ENCODE results near the gene RRP8. TPM values are rescaled to one million over a fixed set of nuclear protein-coding genes. Genes with fewer than 3 reads are reported as not detected.

RRP8 gene
- total RNA-seq, 1 experiment from 2014 or later, result 17.8 TPM

DNA sequence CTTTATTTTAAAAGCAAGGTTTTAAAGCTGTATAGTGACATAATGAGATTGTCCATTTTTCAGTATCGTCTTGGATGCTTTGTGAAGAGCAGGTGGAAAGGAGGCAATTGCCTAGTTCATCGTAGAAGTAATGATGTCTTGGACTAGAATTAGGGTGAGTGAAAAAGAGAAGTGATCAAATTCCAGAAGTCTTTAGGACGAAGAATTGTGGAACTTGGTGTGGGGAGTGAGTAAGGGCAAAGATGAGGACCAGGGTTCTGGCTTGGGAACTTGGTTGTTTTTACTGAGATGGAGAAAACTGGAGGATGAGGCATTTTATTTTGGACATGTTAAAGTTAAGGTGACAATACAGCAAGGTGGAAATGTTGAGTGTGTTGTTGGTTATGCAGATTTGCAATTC lies 1.4 kb upstream of the RRP8 start:
- peaks cover 88% of the 10 kb centered on the region for H3K79me2 ChIP-seq (ENCODE audit: insufficient read depth, low read length)
- RAD21 ChIA-PET (ENCODE audit: low non-redundant PET in 1 of 2, low total read pairs in 2 of 2, uncharacterized antibody in 2 of 2, unreplicated experiment in 2 of 2), result no interaction called here
- no peak overlapping the region for H2AFZ ChIP-seq (ENCODE audit: low read depth, low read length, poor library complexity, severe bottlenecking)
- no peak for TF ChIP-seq ZFX (IDR thresholded peaks at IDR 0.05)
- no peak for TF ChIP-seq SIN3A (IDR thresholded peaks at IDR 0.05; ENCODE audit: low read depth)
- TF ChIP-seq ZBTB33 (IDR thresholded peaks at IDR 0.05; ENCODE audit: extremely low read depth, insufficient replicate concordance, low read length), result no peak
- no peak for TF ChIP-seq CBX3 (IDR thresholded peaks at IDR 0.05; ENCODE audit: low read depth)
- TF ChIP-seq EZH2 (IDR thresholded peaks at IDR 0.05), result no peak
- CTCF ChIA-PET, result interaction anchor here (0.9 to 1.4 kb wide), 3 partner anchors 74 to 226 kb away, joined by 3 to 4 read pairs (median 3); partner anchors contain the start of gene MRPL17
- H3K9me2 ChIP-seq (ENCODE audit: insufficient read depth), result no peaks in the 10 kb centered on the region
- H3K4me3 ChIP-seq (replicated peaks in 1 of 2; ENCODE audit: low read depth in 1 of 2, low read length in 2 of 2), result peak overlapping the region; percentile 81 to 96
- peak overlapping the region; percentile 90 for H3K9ac ChIP-seq (ENCODE audit: low read length)
- DNase-seq (ENCODE audit: low read depth, low spot score) (no peak), ATAC-seq (no peak)
- intact Hi-C loops (cut with micrococcal nuclease), result loop anchor here (1.0 to 5.0 kb wide), 4 partner anchors 72 to 225 kb away; partner anchors contain the start of genes ARFIP2, MRPL17 and TIMM10B
- no TSS peak for BruUV-seq (replicated peaks)
- H3K27me3 ChIP-seq (ENCODE audit: insufficient read depth, low read length), result no peaks in the 10 kb centered on the region
- H3K9me3 ChIP-seq (ENCODE audit: control insufficient read depth in 1 of 2, insufficient read depth in 1 of 2, low read depth in 1 of 2, low read length in 2 of 2), result no peaks in the 10 kb centered on the region
- H3K4me2 ChIP-seq (ENCODE audit: low read length), result peak overlapping the region; percentile 88
- H3K36me3 ChIP-seq (ENCODE audit: control insufficient read depth in 1 of 2, insufficient read depth in 2 of 2, low read length in 2 of 2), result peaks cover 19 to 45% of the 10 kb centered on the region in 2 experiments
- peaks cover 18 to 45% of the 10 kb centered on the region in 2 experiments for H3K4me1 ChIP-seq (ENCODE audit: control insufficient read depth in 1 of 2, insufficient read depth in 2 of 2, low read length in 2 of 2)
- POLR2A ChIA-PET, result interaction anchor here (1.4 kb wide), 1 partner anchor 78 kb away, joined by 4 read pairs; the partner anchor contains the start of gene MRPL17
- H4K20me1 ChIP-seq (ENCODE audit: insufficient read depth), result no peaks in the 10 kb centered on the region
- H3K27ac ChIP-seq (ENCODE audit: low read depth, low read length), result peak overlapping the region; percentile 66; the same call in 1 of the 2 replicates

DNA sequence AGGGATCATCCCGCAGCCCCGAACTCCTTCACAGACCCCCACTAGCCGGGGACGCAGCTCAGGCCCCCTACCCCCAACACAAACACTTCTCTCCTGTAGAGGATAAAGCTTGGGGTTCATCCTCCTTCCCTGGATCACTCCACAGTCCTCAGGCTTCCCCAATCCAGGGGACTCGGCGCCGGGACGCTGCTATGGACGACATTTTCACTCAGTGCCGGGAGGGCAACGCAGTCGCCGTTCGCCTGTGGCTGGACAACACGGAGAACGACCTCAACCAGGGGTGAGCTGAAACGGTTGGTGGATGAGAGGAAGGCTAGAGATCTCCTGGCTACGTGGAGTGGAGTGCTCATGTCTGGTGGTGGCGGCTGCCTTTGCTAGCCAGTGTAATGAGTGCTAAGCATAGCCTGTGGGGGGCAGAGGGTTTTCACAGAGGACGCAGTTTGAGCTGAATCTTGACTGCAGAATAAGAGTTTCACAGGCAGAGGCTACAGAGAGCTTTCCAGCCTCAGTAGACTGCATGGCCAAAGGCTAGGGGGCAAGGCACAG lies 738 bp upstream of the RRP8 start:
- intact Hi-C loops (cut with micrococcal nuclease), result loop anchor here (1.0 to 5.0 kb wide), 4 partner anchors 72 to 225 kb away; partner anchors contain the start of genes ARFIP2, MRPL17 and TIMM10B
- ChIA-PET POLR2A (interaction anchor here (0.8 to 1.4 kb wide), 2 partner anchors 15 to 79 kb away, joined by 3 to 4 read pairs; partner anchors contain the start of genes MRPL17 and TPP1), RAD21 (ENCODE audit: low non-redundant PET in 1 of 2, low total read pairs in 2 of 2, uncharacterized antibody in 2 of 2, unreplicated experiment in 2 of 2) (no interaction called here), CTCF (interaction anchor here (0.9 to 1.4 kb wide), 3 partner anchors 73 to 225 kb away, joined by 3 to 4 read pairs (median 3); partner anchors contain the start of gene MRPL17)
- BruUV-seq (replicated peaks), result no TSS peak
- no peaks in the 10 kb centered on the region for H3K9me3 ChIP-seq (ENCODE audit: control insufficient read depth in 1 of 2, insufficient read depth in 1 of 2, low read depth in 1 of 2, low read length in 2 of 2)
- DNase-seq (ENCODE audit: low read depth, low spot score), result no peak
- TF ChIP-seq ZNF274 (IDR thresholded peaks at IDR 0.05; ENCODE audit: low read depth, low read length) (no peak), POLR2A (IDR thresholded peaks at IDR 0.05; ENCODE audit: borderline replicate concordance, extremely low read depth, insufficient read depth, insufficient read length) (no peak)
- peaks cover 18 to 45% of the 10 kb centered on the region in 2 experiments for H3K4me1 ChIP-seq (ENCODE audit: control insufficient read depth in 1 of 2, insufficient read depth in 2 of 2, low read length in 2 of 2)
- no peaks in the 10 kb centered on the region for H4K20me1 ChIP-seq (ENCODE audit: insufficient read depth)
- no peaks in the 10 kb centered on the region for H3K27me3 ChIP-seq (ENCODE audit: insufficient read depth, low read length)
- H3K9ac ChIP-seq (ENCODE audit: low read length), result peak overlapping the region; percentile 90
- peaks cover 15 to 45% of the 10 kb centered on the region in 2 experiments for H3K36me3 ChIP-seq (ENCODE audit: control insufficient read depth in 1 of 2, insufficient read depth in 2 of 2, low read length in 2 of 2)
- ATAC-seq, result peak; percentile 40
- peak overlapping the region; percentile 66 for H3K27ac ChIP-seq (ENCODE audit: low read depth, low read length)
- H3K4me2 ChIP-seq (ENCODE audit: low read length), result peak overlapping the region; percentile 88
- H3K9me2 ChIP-seq (ENCODE audit: insufficient read depth), result no peaks in the 10 kb centered on the region
- H3K4me3 ChIP-seq (replicated peaks in 1 of 2; ENCODE audit: low read depth in 1 of 2, low read length in 2 of 2), result peak overlapping the region; percentile 81 to 96
- H3K79me2 ChIP-seq (ENCODE audit: insufficient read depth, low read length), result peaks cover 91% of the 10 kb centered on the region
- no peak overlapping the region for H2AFZ ChIP-seq (ENCODE audit: low read depth, low read length, poor library complexity, severe bottlenecking)

Measured in HCT116 (cell line).